ENCODE measurements around the gene CFAP410. TPM values are rescaled to one million over a fixed set of nuclear protein-coding genes. Genes with fewer than 3 reads are reported as not detected.
A peak's percentile ranks its signal among the peaks of the same experiment; 100 is the strongest.

Gene CFAP410
- total RNA-seq, 4 donors from 2014 or later: 20.5 to 50.6 (median 39.9) TPM

GRCh38 chr21:44354775-44355771, 15.9 kb upstream of the CFAP410 start:
- Histone ChIP-seq H3K27ac (peak overlapping the region in 1 of 4 donors; percentile 77), H3K4me3 (peak overlapping the region in 2 of 4 donors; percentile 1 to 37), H3K27me3 (peaks cover 0 to 5% of the 10 kb centered on the region in 2 donors), H3K9me3 (no peaks in the 10 kb centered on the region), H3K36me3 (no peaks in the 10 kb centered on the region), H3K4me1 (peaks cover 0 to 9% (median 2%) of the 10 kb centered on the region in 4 donors)
- peak in 1 of 3 donors; percentile 62 for DNase-seq
- no peak for TF ChIP-seq CTCF (IDR thresholded peaks at IDR 0.05)

GRCh38 chr21:44354001-44354405, 14.8 kb upstream of the CFAP410 start:
- H3K27ac ChIP-seq: peak overlapping the region; percentile 45 to 77 (median 60)

GRCh38 chr21:44353191-44353970, 14.2 kb upstream of the CFAP410 start, which contains the start of gene TRPM2:
Gene TRPM2, plus strand, starts transcription at chr21:44353621. Its CDS starts 80 bp downstream, at chr21:44353701.
- peak in 2 of 3 donors; percentile 73 to 80 for DNase-seq
- TF ChIP-seq POLR2A (IDR thresholded peaks at IDR 0.05) (no peak), CTCF (IDR thresholded peaks at IDR 0.05) (no peak)
- no peaks in the 10 kb centered on the region for H3K36me3 ChIP-seq
- H3K27me3 ChIP-seq: peaks cover 0 to 16% of the 10 kb centered on the region in 2 donors
- peak within 1 kb of the TSS; percentile 45 to 77 (median 60) for H3K27ac ChIP-seq
- H3K4me1 ChIP-seq: peaks cover 0 to 9% (median 2%) of the 10 kb centered on the region in 4 donors
- peak within 1 kb of the TSS; percentile 27 to 37 (median 32) for H3K4me3 ChIP-seq
- H3K9me3 ChIP-seq: no peaks in the 10 kb centered on the region

More at GRCh38 chr21:44354001-44354405, 14.8 kb upstream of the CFAP410 start:
- Histone ChIP-seq H3K27me3 (peaks cover 0 to 15% of the 10 kb centered on the region in 2 donors), H3K4me3 (peak overlapping the region; percentile 27 to 37 (median 32)), H3K36me3 (no peaks in the 10 kb centered on the region), H3K9me3 (no peaks in the 10 kb centered on the region), H3K4me1 (peaks cover 0 to 9% (median 2%) of the 10 kb centered on the region in 4 donors)
- DNase-seq: no peak
- no peak for TF ChIP-seq POLR2A (IDR thresholded peaks at IDR 0.05)
- no peak for TF ChIP-seq CTCF (IDR thresholded peaks at IDR 0.05)

GRCh38 chr21:44352253-44352860, 13.2 kb upstream of the CFAP410 start:
- TF ChIP-seq CTCF (IDR thresholded peaks at IDR 0.05) (no peak), POLR2A (IDR thresholded peaks at IDR 0.05) (no peak)
- Histone ChIP-seq H3K27ac (peak overlapping the region in 3 of 4 donors; percentile 12 to 77 (median 39)), H3K4me1 (peaks cover 0 to 9% (median 2%) of the 10 kb centered on the region in 4 donors), H3K9me3 (no peaks in the 10 kb centered on the region), H3K36me3 (no peaks in the 10 kb centered on the region), H3K27me3 (peaks cover 0 to 16% of the 10 kb centered on the region in 2 donors), H3K4me3 (no peak overlapping the region)
- no peak for DNase-seq

All from Peyer's patch (tissue), 4 donors.